GM18526 (cell line): Measurements from ENCODE around the gene EPB41L3.

Source experiments
- POLR2A ChIP-seq: IDR thresholded peaks from 3 replicates; pipeline ENCODE4 v1.6.1; 2011; ENCODE audit not compliant: insufficient read length; ENCODE audit errors: extremely low read depth

EPB41L3 gene

DNA sequence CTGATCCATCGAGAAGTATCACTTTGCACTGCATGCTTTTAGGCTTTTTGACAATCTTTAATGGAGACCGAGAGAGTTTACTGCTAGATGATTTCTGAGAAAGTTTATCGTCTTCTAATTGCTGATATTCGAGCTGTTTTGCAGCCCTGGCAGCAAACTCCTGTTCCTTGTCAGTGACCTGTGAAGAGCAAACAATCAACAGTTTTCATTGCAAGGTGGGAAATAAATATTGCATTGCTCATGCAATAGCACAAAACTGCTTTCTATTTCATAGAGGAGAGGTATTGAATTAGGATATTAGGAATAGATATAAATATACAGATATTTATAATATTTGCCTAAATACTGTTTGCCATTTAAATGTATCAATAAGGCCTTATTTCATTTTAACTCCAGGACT lies 65.5 kb downstream of the EPB41L3 start:
- no peak for TF ChIP-seq POLR2A

DNA sequence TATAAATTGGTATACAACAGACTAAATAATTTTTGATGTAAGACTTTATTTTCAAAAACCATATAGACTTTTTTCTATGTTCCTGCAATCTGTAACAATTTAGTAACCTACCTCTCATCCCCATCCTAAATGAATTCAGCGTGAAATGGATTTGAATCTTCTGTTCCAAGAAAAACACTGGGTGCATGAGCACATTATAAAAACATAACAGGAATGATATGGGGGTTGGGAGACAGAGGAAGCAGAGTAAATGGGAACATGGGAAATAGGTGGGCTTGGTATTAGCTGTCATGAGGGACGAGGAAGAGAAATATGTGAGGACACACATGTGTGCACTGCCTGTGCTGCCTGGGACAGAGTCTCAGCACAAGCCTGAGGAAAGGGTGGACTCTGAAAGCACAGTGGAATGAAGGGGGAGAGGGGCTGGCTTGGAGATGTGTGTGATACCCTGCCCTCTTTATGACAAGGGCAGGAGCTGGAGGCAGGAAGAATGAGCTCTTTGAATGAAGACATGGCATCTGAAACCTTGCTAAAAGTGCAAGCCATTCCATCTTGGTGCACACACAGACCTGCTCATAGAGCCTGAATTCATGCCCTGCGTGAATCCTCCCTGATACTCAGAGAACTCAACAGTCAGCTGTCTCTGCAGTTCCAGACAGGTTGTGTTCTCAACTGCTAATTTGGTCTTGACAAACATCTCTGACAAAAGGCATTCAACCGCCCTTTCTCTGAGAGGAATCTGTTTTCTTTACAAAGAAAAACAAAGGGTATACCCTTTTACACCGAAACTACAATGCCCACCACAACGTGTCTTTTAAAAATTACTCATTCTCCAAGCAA lies 66.6 kb downstream of the EPB41L3 start:
- no peak for TF ChIP-seq POLR2A

DNA sequence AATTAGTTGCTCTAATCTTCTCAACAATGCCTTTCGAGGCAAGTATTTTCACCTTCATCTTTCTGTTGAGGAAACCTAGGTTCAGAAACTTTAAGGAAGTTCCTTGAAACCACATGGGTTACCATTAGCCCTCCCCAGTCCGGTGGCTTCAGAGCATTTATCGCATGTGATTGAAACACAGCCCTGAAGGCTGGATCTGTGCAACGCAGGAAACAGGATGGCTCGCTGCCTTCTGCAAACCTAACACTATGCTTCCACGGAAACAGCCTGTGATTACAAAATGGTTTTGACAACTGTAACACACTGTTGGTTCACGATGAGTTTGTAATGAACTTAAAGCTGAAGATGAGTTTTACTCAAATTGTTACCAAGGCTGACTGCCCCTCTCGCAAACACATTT lies 68.5 kb downstream of the EPB41L3 start:
- TF ChIP-seq POLR2A: no peak

DNA sequence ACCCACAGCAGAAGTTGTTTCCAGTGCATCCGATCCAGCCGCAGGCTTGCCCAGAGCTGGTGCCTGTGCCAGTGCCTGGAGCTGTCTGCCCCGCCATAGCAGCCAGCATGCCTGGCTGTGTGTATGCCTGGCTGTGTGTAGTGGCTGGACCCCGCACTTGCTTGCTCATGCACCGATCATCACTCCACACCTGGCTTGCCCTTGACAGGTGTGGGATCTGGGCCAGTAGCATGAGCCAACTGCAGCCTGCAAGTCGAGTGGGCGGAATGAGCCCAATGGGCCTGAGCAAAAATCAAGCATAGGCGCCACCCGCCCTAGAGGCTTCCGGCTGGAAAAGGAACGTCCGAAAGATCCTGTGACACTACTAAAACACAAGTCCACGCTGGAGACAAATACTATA lies 74.5 kb downstream of the EPB41L3 start:
- TF ChIP-seq POLR2A: no peak

DNA sequence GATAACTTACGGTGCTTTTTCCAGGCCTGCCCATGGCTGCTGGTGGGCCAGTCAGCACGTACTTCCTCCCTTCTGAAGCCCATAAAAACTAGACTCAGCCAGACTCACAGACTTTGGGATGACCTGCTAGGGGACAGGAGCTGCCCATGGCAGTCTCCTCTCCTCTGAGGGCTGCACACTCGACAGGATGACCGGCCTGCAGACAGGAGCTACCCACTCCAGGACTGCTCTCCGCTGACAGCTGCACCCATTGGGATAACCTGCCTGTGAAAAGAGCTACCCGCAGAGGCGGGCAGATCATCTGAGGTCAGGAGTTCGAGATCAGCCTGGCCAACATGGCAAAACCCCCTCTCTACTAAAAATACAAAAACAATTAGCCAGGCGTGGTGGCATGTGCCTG lies 75.4 kb downstream of the EPB41L3 start:
- TF ChIP-seq POLR2A: no peak

DNA sequence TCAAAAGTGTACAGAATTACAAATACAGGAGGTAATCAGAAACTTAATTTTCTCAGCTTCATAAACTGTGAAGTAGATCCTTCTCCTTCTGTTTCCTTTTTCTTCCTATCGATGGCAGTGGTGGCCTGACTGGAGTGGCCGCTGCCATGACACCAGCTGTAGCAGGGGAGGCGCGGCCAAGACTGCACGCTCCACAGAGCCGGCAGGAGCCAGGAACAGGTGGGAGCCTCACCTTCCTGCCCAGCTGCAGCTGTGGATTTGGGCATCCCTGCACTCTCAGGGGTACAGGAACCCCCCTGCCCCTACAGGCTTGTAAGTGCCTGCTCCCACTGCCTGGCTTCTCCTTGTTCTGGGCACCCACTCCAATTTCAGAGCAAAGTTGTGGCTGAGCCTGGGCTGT lies 76.1 kb downstream of the EPB41L3 start:
- no peak for TF ChIP-seq POLR2A

DNA sequence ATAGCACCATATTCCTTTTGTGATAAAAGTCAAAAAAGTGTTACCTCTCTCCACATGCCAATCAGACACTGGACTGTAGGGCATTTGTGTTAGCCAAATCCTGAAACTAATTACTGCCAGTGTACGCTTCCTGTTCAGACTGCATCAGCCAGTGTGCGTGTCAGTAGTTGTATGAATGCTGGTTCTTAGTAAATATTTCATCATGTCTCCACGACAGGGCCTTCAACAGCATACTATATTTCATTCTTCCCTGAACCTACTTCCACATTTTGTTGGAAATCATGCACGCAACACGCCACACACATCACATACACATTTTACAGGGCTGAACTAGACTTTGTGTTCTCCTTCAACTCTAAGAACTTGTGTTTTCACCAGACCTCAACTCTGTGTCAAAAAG lies 77.5 kb downstream of the EPB41L3 start:
- no peak for TF ChIP-seq POLR2A

DNA sequence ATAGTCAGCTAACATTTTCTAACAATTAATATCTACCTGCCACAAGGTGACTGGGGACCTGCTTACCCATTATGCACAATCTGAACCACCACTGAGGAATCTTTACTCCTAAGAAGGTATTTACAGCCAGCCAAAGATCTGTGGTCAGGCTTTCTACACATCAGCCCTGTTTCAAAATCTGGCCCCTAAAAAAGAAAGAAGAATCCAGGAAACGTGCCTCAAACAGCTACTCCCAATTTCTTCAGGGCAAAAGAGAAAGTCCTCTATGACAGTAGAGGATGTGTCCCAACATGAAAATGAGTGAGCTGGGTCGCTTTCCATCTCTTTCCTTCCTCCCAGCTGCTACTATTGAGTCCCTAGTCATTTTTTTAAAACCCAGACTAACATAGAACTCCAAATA lies 79.5 kb downstream of the EPB41L3 start:
- no peak for TF ChIP-seq POLR2A

DNA sequence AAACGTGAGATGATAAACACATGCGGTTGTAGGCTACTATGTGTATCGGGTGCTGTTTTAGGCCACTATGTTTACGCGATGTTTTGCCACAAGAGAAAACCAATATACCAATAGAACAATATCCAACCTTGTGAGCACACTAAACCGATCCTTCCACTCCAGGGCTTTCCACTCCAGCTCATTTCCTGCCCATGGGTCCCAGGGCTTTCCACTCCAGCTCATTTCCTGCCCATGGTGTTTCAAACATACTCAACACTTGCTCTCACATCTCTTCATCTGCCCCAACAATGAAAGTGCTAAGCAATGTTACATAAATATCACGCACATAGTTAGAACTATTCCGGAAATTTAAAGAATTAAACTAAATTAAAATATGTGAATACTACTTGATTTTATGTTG lies 80.0 kb downstream of the EPB41L3 start:
- TF ChIP-seq POLR2A: no peak

DNA sequence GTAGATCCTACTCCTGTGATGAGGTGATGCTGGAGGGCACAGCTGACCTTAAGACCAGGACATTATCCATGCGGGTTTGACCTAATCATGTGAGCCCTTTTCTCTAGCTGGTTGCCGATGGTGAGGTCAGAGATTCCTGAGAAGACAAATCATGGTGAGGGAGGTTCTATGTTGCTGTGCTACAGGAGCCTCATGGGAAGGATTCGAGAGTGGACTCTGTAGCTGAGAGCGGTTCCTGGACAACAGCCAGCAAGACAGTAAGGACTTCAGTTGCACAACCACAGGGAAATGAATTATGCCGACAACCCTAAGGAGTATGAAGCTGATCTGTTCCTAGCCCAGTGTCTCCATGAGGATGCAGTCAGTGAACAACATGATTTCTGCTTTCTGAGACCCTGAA lies 80.4 kb downstream of the EPB41L3 start:
- TF ChIP-seq POLR2A: no peak

DNA sequence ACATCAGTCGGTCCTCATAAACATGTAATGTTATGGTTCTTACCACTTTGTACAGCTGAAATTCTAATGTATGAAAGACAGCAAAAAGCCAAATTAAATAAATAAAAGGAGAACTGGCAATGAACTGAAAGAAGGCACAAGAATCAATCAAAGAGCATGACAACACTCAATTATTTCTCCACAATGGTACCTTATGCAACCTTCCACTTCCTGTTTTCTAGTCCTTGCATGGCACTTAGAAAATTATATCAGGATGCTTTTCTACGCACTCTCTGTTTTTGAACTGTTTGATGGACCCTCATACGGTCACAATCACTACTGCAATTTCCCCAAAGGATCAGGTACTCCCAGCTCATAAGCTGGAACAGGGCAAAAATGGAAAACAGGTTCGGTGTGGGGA lies 81.6 kb downstream of the EPB41L3 start:
- no peak for TF ChIP-seq POLR2A

DNA sequence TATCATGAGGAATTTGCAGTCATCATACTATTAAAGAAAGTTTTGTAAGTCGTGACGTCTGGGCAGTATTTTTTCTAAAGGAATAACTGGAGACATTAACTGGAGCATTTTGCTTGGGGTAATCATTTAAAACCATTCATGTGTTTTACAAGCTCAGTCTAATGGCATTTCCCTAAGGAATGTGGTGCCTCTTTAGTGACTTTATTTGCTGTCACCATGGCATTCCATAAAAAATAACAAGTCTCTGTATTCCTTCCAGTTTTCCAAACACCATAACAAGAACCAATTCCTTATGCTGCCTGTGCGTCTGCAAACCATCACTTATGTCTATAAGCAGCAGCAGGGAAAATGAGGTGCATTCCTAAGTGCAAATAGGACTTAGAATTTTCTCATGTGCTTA lies 82.8 kb downstream of the EPB41L3 start:
- TF ChIP-seq POLR2A: no peak

DNA sequence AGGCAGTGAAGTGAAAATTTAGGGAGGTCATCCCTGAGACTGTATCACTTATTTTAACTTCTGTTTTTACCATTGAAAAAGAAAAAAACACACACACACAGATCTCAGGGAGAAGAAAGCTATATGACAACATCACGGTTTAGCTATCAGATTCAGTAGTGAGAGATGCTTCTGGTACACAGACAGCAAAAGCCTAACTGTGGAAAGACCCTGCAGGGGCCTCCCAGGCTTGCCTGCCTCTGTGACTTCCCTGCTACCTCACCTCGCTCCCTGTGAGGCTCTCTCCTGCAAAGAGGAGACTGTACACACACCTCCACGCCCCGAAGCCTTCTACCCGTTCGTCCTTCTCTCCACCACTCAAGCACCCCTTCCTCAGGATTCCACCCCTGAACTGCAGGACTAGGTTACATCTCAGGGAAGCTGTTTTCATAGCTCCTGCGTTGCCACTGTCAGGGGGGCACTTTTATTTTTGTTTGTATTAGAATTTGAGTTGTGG lies 86.3 kb downstream of the EPB41L3 start:
- TF ChIP-seq POLR2A: no peak

DNA sequence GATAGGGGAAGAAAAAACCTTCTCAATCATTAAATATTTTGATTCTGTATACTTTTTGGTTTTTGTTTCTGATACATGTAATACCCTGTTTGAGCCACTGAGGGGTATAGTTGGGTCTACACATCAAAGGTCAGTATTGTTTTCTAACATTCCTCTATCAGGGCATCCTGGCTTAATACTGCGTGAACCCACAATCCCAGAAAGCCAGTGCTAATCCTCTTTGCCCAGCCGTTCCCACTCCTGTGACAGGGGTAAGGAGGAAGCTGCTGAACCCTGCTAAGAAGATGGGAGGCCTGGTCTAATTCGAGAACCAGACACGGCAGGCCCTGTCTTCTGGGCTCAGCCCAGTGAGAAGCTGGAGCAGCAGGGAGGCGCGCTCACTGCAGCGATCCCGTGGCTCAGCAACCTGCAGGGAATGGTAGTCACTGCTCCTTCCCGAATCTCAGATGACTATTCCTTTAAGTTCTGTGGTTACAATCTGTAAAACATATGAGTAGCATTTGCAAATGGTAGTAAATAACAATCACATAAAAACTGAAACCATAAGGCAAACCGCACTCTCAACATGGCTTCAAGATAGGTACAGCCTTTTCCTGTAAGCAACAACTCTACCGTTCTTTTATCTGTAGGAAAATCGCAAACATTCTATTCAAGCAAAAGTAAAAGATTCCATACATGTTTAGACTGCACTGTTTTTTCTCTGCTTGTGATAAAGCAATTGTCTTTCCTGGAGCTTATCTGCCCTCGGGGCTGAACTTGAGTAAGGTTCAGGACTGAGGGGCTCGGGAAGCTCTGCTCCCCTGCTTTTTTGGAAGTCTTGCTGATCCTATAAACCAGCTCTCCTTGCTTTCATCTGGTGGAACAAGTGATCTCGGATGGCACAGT lies 87.0 kb downstream of the EPB41L3 start:
- no peak for TF ChIP-seq POLR2A

DNA sequence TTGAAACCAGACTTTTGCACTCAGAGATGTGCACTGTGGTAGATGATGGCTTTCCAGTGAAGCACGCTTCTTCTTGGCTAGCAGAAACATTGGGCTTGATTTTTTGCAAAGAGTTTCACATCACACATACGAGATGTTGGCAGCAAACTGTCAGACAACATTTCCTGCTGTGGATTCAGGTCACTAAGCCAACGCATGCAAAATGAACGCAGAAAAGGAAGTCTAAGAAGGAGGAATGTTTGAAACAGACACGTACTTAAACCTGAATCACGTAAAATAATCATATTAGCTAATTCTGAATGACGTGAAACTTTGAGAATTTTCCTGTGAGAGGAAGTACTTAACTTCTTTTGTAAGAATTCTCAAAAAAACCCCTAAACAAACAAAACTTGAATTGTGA lies 88.1 kb downstream of the EPB41L3 start:
- TF ChIP-seq POLR2A: no peak

DNA sequence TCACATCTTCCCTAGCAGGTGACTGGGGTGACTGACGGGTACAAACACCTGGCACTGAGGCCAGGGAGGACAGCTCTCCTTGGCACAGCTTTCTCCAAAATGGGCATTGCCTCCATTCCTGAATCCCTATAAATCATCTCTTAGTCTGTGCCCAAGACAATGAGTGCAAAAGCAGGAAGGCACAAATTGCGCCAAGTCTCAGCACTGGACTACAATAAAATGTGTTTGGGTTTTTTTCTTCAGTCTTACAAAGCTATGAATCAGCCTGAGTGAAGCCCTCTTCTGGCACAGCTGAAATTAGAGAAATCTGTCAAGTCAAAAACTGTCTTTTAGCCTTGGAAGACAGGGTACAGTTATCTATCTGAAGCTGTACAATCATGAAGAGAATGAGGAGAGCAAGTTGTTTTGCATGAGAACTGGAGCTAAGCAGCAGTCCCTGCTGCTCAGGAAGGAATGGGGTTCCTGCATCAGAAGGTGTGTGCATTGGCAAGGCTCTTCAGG lies 90.8 kb downstream of the EPB41L3 start:
- no peak for TF ChIP-seq POLR2A
